HG03039 (cell line): ENCODE measurements around the gene TIA1.
"Not testable (repeated sequence)": the region's sequence is repeated elsewhere in the genome, so short reads cannot be mapped to it uniquely, and the experiment has no call there.

Experiments
- ATAC-seq: cut with Tn5 transposase; IDR thresholded peaks from one replicate; pipeline ENCODE4 v1.9.1; 2021; ENCODE audit warnings: mild to moderate bottlenecking, moderate library complexity; ENCODE audit not compliant: unreplicated experiment

The TIA1 gene

GRCh38 chr2:70248181-70248847 lies at the start of gene TIA1:
TIA1 (minus strand) TSS chr2:70248628; CDS start chr2:70248430, 198 bp downstream.
- ATAC-seq = peak; percentile 95

- not testable (repeated sequence) for ATAC-seq
Observed at GRCh38 chr2:70297828-70298227, 49.4 kb upstream of the TIA1 start.

GRCh38 chr2:70283500-70284191 lies 35.2 kb upstream of the TIA1 start:
- ATAC-seq = no peak

- no peak for ATAC-seq
Observed at GRCh38 chr2:70282439-70282838, 34.0 kb upstream of the TIA1 start.

- no peak for ATAC-seq
Observed at GRCh38 chr2:70280242-70280798, 31.9 kb upstream of the TIA1 start.

GRCh38 chr2:70270323-70270722 lies 21.9 kb upstream of the TIA1 start:
- no peak for ATAC-seq

- not testable (repeated sequence) for ATAC-seq
Observed at GRCh38 chr2:70269422-70270302, 21.2 kb upstream of the TIA1 start.

GRCh38 chr2:70266925-70267324 lies 18.5 kb upstream of the TIA1 start:
- not testable (repeated sequence) for ATAC-seq

- no peak for ATAC-seq
Observed at GRCh38 chr2:70261501-70261900, 13.1 kb upstream of the TIA1 start.

- ATAC-seq = no peak
Observed at GRCh38 chr2:70258532-70258875, 10.1 kb upstream of the TIA1 start.

GRCh38 chr2:70255637-70256314 lies 7.3 kb upstream of the TIA1 start:
- no peak for ATAC-seq

GRCh38 chr2:70250434-70250833 lies 2.0 kb upstream of the TIA1 start:
- ATAC-seq = no peak

GRCh38 chr2:70247364-70248180 lies 856 bp downstream of the TIA1 start:
- ATAC-seq = no peak

GRCh38 chr2:70243806-70244584 lies 4.4 kb downstream of the TIA1 start:
- no peak for ATAC-seq

GRCh38 chr2:70242552-70242951 lies 5.9 kb downstream of the TIA1 start:
- no peak for ATAC-seq

- ATAC-seq = no peak
Observed at GRCh38 chr2:70241340-70241739, 7.1 kb downstream of the TIA1 start.

- ATAC-seq = no peak
Observed at GRCh38 chr2:70240599-70240998, 7.8 kb downstream of the TIA1 start.

GRCh38 chr2:70233926-70234325 lies 14.5 kb downstream of the TIA1 start:
- no peak for ATAC-seq

GRCh38 chr2:70226781-70227180 lies 21.6 kb downstream of the TIA1 start:
- ATAC-seq = no peak
